Thyroid gland (tissue), 4 donors: ENCODE measurements around the gene SLCO2A1.

ENCODE experiments used
- POLR2A ChIP-seq, 2 donors: fragments of 450-650 bp; IDR thresholded peaks; one replicate each; pipeline ENCODE4 v1.6.1; 2017; ENCODE audit warnings: antibody characterized with exemption in 2 of 2, mild to moderate bottlenecking in 2 of 2, moderate library complexity in 1 of 2
- TF ChIP-seq, protein P1 (sequence below), 6 experiments: fragments of 200-600 bp in 3 of 6; fragments of 450-650 bp in 3 of 6; sonication (generic) in 3 of 6; IDR thresholded peaks; one replicate each; pipeline ENCODE4 v1.5.1; 2016 to 2019; ENCODE audit warnings: antibody characterized with exemption in 6 of 6, mild to moderate bottlenecking in 2 of 6, inconsistent platforms in 1 of 6, moderate library complexity in 1 of 6

DNA sequence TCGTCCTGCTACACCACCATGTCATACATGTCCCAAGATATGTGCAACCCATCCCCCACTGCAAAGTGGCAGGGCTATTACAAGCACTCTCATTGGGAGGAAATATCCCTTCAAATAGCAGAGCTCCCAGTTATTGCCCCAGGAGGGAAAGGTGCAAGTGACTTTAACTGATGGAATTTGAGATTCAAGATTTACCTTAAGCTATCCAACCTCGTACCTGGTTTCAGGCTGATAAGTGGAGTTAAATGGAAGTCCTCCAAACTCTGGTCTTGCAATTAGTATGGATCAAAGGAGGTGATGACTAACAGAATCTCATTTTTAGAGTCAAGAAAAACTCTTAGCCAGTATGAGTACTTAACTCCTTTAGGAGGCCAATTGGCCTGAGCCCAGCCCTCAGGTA lies 2.1 kb downstream of the SLCO2A1 start:
- TF ChIP-seq POLR2A (IDR thresholded peaks at IDR 0.05) = no peak
- TF ChIP-seq, protein P1, sequence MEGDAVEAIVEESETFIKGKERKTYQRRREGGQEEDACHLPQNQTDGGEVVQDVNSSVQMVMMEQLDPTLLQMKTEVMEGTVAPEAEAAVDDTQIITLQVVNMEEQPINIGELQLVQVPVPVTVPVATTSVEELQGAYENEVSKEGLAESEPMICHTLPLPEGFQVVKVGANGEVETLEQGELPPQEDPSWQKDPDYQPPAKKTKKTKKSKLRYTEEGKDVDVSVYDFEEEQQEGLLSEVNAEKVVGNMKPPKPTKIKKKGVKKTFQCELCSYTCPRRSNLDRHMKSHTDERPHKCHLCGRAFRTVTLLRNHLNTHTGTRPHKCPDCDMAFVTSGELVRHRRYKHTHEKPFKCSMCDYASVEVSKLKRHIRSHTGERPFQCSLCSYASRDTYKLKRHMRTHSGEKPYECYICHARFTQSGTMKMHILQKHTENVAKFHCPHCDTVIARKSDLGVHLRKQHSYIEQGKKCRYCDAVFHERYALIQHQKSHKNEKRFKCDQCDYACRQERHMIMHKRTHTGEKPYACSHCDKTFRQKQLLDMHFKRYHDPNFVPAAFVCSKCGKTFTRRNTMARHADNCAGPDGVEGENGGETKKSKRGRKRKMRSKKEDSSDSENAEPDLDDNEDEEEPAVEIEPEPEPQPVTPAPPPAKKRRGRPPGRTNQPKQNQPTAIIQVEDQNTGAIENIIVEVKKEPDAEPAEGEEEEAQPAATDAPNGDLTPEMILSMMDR (IDR thresholded peaks at IDR 0.05) = no peak
